Muscle of back (tissue), 11 donors: ENCODE measurements around the gene ANAPC16. TPM values are rescaled to one million over a fixed set of nuclear protein-coding genes. Genes with fewer than 3 reads are reported as not detected.
A peak's percentile ranks its signal among the peaks of the same experiment; 100 is the strongest.
"Not testable (repeated sequence)": the region's sequence is repeated elsewhere in the genome, so short reads cannot be mapped to it uniquely, and the experiment has no call there.

Experiments
- DNase-seq, 3 donors: peaks; one replicate each; pipeline versions ENCODE4 v3.0.0 to v3.0.0-alpha.2; 2013
- polyA plus RNA-seq, 10 donors: library from polyadenylated mRNA; unstranded; fragments of 120-200 nt; gene quantifications; one replicate each; pipeline ENCODE4 v1.2.1, GENCODE V29; 2013; ENCODE audit not compliant: insufficient read length in 10 of 10

ANAPC16 gene
- polyA plus RNA-seq, 10 donors = 109 to 141 (median 130) TPM

DNA sequence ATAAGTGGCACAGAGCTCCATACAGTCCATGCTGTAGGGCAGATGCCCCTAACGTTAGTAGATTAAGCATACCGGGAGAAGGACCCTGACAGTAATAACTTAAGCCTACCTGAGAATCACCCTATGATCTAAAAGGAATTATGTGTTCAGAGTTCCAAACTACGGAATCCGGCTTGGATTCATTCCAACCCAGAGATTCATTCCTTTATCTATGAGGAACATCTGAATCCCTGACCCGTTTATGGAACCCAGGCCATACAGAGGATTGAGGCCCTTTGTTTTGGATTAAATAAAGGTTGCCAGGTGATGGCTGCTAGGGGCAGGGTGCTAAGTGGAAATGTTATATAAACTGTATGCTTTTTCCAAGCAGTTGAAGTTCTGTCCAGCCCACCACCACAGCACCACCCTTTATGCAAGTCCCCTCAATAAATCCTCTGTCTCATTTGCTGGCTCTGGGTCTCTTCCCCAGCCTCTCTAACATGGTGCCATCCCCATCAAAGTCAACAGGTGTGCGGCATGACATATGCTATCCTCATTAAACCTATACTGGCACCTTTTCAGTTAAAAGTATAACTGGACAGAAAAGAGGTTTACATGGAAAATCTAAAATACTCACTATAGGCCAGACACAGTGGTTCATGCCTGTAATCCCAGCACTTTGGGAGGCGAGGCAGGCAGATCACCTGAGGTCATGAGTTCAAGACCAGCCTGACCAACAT lies 9.1 kb upstream of the ANAPC16 start:
- no peak for DNase-seq

DNA sequence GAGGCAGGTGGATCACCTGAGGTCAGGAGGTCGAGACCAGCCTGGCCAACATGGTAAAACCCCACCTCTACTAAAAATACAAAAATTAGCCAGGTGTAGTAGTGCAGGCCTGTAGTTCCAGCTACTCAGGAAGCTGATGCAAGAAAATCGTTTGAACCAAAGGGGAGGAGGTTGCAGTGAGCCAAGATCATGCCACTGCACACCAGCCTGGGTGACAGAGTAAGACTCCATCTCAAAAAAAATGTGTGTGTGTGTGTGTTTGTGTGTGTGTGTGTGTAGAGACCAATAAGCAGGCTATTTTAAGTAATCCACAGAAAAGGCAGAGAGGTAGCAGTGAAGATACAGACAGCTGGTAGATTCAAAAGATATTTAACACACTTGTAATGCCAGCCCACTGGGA lies 7.3 kb upstream of the ANAPC16 start:
- DNase-seq = not testable (repeated sequence)

DNA sequence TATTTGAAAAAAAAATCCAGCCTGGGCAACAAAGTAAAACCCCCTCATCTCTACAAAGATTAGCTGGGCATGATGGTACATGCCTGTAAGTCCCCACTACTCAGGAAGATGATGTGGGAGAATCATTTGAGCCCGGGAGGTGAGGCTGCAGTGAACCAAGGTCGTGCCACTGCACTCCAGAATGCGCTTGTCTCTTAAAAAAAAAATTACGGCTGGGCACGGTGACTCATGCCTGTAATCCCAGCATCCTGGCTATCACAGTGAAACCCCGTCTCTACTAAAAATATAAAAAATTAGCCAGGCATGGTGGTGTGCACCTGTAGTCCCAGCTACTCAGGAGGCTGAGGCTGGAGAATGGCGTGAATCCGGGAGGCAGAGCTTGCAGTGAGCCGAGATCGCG lies 4.4 kb upstream of the ANAPC16 start:
- DNase-seq = not testable (repeated sequence)

DNA sequence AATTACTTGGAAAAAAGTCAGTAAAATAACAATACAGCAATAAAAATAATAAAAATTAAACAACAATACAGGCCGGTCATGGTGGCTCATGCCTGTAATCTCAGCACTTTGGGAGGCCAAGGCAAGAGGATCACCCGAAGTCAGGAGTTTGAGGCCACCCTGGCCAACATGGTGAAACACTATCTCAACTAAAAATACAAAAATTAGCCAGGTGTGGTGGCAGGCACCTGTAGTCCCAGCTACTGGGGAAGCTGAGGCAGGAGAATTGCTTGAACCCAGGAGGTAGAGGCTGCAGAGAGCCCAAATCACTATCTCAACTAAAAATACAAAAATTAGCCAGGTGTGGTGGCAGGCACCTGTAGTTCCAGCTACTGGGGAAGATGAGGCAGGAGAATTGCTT lies 4.0 kb upstream of the ANAPC16 start:
- not testable (repeated sequence) for DNase-seq

DNA sequence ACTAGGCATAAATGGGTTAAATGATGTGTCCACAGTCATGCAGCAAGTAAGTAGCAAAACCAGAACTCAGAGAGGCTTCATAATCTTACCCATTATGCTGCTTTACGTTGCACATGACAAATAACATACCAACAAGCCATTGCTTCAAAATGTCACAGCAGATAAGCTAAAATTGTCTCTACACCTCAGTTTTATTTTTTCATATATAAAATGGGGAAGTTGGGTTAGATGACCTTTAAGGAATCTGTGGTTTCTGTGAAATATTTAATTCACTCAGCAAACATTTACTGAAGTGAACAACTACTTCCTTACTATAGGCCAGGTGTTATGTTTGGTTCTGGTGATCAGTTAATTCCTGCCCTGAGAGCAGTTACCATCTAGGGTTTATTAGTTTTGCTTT lies 2.5 kb downstream of the ANAPC16 start:
- no peak for DNase-seq

DNA sequence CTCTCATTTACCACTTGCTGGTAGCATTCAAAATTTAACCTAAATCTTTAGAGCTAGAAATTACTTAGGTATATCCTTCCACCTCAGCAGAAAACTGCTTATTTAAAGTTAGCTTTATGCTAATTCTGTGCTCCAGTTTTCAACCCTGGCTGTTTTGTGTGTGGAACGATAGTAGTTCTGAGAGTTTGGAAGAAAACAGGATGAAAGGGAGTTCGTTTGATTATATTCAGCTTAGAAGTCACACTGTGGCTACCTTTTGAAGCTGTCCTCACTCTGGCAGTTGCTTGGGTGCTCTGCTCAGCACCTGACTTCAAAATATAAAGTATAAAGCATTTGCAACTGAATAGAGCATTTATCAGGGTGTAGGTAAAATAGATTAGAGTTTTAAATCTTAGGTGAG lies 2.9 kb downstream of the ANAPC16 start:
- no peak for DNase-seq

DNA sequence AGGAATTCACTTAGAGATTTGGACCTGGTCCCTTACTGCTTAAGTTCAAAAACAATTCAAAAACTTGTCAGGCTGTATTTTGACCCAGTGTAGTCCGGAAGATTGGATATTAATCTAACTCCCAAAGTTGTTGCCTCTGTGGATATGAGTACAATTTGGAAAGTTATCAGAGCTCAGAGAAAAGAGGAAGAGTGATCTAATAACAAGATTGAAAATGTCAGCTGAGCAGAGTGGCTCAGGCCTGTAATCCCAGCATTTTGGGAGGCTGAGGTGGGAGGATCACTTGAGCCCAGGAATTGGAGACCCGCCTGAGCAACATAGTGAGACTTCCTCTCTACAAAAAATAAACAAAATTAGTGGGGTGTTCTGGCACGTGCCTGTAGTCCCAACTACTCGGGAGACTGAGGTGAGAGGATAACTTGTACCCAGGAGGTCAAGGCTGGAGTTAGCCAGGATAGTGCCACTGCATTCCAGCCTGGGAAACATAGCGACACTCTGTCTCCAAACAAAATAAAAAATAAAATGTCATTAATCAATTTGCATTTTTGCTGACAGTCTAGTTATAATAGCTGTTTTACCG lies 3.5 kb downstream of the ANAPC16 start:
- no peak for DNase-seq

DNA sequence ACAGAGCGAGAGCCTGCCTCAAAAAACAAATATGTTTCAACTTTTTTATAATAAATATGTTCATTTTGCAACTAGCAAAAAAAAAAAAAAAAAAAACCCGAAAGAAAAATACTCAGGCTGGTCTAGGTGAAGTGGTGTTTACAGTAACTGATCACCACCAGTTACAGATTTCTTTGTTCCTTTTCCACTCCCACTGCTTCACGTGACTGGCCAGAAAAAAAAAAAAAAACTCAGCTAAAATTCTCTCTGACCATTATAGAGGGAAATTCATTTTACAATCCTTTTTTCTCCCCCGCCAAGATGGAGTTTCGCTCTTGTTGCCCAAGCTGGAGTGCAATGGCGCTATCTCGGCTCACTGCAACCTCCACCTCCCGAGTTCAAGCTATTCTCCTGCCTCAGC lies 4.8 kb downstream of the ANAPC16 start:
- no peak for DNase-seq

DNA sequence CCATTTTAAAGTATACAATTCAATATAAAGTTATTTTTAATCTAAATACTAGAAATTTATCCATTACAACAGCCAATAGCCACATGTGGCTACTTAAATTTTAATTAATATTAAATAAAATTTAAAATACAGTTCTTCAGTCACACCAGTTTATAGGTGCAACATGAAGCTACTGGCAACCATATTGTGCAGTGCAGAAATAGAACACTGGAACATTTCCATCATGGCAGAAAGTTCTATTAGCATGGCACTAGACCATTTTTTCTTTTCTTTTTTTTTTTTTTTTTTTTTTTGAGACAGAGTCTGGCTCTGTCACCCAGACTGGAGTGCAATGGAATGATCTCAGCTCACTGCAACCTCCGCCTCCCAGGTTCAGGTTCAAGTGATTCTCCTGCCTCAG lies 5.5 kb downstream of the ANAPC16 start:
- DNase-seq = no peak

DNA sequence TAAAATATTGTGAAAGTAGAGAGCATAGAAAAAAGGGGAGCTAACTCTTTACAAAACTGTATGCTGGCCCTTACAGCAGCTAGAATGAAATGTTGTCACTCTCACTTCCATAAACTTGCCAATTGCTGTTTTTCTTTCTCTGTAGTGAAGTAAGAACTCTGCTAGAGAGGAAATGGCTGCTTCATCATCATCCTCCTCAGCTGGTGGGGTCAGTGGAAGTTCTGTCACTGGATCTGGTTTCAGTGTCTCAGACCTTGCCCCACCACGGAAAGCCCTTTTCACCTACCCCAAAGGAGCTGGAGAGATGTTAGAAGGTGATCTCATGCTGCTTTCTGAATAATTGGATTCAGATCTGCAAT lies 7.9 kb downstream of the ANAPC16 start:
- DNase-seq = no peak

DNA sequence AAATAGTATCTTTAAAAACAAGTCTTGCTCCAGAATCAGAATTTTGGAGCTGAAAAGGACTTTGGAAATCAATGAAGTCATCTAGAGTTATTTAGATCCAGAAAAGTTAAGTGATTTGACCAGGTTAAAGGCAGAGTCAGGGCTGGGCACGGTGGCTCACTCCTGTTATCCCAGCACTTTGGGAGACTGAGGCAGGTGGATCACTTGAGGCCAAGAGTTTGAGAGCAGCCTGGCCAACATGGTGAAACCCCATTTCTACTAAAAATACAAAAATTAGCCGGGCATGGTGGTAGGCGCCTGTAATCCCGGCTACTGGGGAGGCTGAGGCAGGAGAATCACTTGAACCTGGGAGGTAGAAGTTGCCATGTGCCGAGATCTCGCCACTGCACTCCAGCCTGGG lies 8.4 kb downstream of the ANAPC16 start:
- not testable (repeated sequence) for DNase-seq

DNA sequence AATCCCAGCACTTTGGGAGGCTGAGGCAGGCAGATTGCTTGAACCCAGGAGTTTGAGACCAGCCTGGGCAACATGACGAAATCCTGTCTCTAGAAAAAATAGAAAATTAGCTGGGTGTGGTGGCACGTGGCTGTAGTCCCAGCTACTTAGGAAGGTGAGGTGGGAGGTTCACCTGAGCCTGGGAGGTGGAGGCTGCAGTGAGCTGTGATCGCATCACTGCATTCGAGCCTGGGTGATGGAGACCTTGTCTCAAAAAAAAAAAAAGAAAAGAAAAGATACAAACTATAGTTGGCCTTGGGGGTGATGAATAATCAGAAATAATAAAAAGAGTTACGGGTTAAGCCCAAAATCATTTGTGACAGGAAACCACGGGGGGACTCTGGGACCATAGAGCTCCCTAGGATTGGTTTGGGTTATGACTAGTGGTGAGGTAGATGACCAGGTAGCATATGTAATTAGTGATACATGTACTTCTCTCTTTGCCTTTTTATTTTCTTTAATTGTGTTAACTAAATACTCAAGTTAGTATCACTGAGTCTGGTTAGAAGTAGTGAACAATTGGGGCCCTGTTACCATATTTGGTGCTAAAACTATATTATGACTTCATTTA lies 10.7 kb downstream of the ANAPC16 start:
- no peak for DNase-seq

DNA sequence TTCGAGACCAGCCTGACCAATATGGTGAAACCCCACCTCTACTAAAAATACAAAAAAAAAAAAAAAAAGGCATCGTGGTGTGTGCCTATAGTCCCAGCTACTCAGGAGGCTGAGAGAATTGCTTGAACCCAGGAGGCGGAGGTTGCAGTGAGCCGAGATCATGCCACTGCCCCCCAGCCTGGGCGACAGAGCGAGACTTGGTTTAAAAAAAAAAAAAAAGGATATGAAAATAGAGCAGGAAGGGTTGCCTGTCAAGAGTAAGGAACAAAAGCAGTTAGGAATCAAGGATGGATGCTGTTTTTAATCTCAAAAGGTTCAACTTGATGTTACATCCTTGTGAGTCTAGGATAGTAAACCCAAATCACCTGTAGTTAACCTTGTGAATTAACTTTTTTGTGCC lies 12.0 kb downstream of the ANAPC16 start:
- DNase-seq = no peak

DNA sequence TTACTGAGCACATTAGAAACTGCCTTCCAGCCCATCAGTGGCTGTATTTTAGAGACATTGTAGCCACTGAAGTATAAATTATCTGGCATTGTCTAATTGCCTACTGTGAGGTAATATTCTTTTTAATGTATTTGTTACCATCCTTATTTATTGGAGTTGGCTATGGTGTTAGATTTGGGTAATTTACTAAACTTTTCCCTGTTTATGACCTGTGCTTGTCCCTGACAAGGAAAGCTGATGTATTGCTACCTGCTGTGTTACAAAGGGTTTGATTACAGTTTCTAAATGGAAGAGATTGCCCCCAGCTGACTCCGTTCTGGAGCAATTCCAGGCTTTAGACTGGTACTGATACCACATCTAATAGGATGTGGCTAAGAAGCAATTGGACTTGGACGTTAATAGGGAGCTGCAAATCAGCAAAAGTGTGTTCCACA lies 12.5 kb downstream of the ANAPC16 start:
- no peak for DNase-seq

DNA sequence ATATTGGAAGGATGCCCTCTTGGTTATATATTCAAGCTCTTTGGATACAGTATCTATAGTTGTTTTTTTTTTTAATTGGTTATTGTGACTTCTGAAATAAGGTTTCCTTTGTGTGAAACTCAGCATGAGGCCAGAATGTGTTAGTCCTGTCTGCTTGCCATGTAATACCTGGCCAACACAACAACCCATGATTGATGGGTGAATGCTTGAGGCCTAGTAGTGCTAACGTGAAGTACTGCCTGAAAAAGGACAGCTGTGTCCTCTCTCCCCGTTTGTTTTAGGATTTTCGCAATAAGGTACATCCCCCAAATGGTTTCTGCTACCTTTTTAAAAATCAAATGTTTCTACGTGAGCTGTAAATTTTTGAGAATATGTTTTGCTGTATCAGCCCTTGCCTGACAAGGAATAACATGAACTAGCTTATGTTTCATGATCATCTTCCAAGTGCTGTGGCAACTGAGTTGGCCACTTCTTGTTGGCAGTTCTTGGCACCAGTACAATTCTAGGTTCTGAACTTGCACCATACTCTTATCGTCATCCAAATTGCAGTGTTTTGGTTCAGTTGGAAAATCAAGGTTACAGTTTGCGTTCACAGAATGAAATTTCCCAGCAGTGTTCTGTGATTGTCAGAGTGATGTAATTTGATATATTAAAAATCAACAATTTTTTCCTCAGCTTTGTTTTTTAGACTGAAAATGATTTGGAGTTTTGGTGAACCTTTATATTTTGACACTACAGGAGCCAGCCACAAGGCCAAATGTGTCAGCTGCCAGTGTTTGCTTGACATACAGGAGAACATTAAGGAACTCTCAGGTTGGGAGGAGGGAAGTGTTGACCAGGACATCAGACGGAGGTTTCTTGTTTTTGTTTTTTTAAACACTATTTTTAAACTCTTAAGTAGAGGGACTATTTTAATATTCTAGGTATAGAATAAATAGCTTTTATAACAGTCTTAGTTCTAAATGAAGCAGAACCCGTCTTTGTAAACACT lies 13.7 kb downstream of the ANAPC16 start:
- no peak for DNase-seq

DNA sequence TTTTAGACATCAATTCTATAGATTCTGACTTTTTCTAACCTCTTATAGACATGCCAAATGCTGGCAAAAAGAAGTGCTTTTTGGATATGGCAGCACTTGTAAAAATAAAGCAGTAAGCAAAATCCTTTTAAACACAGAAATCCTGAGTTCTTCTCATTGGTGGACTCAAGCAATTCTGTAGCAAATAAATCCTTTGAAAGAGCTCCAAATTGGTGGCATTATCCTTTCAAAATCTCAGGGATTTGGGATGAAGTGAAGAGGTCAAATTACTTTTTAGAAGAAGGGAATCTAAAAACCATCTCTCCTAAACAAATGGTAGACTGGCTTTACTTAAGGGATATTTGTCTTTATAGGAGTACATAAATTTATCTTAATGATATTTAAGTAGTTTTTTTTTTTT lies 17.8 kb downstream of the ANAPC16 start:
- DNase-seq = no peak

DNA sequence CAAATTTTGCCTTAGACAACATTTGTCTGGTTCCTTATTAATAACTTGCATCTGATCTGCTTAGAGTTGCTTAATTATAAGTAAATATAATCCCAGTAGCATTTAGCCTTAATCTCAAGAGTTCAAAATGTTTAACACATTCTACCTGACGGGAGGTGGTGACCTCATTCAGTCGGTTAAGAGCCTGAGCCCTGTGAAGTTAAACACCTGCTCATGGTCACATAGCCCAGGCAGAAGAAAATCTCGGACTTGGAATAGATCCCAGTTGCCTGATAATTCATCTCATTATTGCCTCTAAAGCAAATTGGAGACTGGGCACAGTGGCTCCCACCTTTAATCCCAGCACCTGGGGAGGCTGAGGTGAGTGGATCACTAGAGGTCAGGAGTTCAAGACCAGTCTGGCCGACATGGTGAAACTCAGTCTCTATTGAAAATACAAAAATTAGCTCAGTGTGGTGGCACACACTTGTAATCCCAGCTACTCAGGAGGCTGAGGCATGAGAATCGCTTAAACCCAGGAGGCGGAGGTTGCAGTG lies 18.8 kb downstream of the ANAPC16 start:
- DNase-seq = no peak

DNA sequence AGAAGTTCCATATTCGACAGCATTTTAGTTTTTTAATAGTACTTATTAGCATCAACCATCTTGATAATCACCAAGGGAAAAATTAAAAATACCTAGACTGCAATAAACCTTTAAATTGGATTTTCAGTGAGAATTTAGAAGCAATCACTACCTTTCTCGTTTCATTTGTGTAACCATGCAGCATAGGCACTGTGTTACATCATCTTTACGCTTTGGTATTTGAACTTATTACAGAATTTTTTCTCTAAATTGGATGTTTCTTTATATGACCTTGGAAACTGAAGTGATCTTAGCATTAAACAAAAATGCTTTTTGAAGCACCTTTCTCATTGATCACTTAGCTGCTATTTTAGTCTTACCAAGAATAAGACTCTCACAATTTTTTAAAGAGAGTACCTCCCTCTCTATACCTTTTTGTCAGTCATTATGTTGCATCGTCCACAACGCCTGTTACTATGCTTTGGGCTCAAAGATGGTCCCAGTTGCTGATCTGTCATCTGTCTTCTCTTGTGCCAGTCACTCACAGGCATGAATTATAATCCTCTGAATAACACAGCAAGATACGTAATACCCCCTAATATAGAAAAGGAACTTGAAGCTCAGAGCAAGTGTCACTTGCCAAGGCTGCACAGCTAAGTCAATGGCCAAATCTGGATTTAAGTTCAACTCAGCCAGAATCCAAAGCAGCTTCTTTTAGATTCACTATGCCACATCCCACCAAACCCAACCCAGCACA lies 19.9 kb downstream of the ANAPC16 start:
- no peak for DNase-seq

DNA sequence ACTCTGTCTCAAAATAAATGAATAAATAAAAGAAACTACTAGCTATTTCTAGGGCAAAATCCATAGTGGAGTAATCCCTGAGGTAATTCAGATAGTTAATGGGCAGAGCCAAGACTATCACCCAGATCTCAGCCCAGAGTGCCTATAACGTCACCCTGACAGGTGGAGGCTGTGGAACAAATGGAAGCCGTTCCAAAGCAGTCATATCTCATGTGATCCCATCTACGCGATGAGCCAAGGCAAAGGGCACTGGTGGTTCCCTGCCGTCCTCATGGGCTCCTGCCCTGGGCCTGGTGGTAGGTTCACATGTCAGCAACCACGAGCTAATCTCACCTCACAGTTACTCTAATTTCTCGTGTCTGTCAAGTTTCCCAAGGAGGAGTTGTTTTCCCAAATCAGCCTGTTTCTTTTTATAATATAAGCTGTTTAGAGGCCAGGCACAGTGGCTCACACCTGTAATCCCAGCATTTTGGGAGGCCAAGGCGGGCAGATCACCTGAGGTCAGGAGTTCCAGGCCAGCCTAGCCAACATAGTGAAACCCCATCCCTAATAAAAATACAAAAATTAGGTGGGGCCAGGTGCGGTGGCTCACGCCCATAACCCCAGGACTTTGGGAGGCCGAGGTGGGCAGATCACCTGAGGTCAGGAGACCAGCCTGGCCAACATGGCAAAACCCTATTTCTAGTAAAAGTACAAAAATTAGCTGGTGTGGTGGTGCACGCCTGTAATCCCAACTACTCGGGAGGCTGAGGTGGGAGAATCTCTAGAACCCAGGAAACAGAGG lies 22.8 kb downstream of the ANAPC16 start:
- peak in 1 of 3 donors; percentile 30 for DNase-seq

DNA sequence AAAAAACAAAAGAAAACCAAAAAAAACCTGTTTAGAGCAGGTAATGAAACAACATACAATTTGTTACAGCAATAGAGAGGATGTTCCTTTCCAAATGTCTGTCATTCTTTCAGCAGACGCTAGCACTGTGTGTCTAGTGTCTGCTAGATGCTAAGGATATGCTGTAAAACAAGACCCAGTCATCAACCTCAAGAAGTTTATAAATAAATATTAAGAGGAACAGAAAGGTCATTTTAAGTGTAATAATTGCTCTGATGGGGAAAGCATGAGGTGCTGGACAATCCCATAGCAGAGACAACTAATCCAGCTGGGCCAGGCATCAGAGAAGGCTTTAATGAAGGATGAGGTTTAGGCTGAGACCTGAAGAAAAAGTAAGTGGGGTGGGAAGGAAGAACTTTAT lies 23.6 kb downstream of the ANAPC16 start:
- no peak for DNase-seq
